Esophagus (tissue), 2 donors: ENCODE measurements around the gene SLC28A2. TPM values are rescaled to one million over a fixed set of nuclear protein-coding genes. Genes with fewer than 3 reads are reported as not detected.
"Not testable (repeated sequence)": the region's sequence is repeated elsewhere in the genome, so short reads cannot be mapped to it uniquely, and the experiment has no call there.

Source experiments
- H3K27ac ChIP-seq, 2 donors: one replicate each; pipeline ENCODE4 v1.5.1; 2013; ENCODE audit warnings: low read depth in 2 of 2, mild to moderate bottlenecking in 2 of 2, inconsistent platforms in 1 of 2, low read length in 1 of 2, moderate library complexity in 1 of 2
- H3K27me3 ChIP-seq, 2 donors: one replicate each; pipeline ENCODE4 v1.6.1; 2013; ENCODE audit warnings: low read length in 2 of 2, control low read depth in 1 of 2, mild to moderate bottlenecking in 1 of 2; ENCODE audit not compliant: insufficient read depth in 2 of 2, control insufficient read depth in 1 of 2
- H3K36me3 ChIP-seq, 2 donors: one replicate each; pipeline ENCODE4 v1.6.1; 2013; ENCODE audit warnings: low read length in 1 of 2; ENCODE audit not compliant: control insufficient read depth in 2 of 2, insufficient read depth in 2 of 2
- H3K4me1 ChIP-seq, 2 donors: one replicate each; pipeline ENCODE4 v1.6.1; 2013; ENCODE audit warnings: low read length in 1 of 2; ENCODE audit not compliant: control insufficient read depth in 2 of 2, insufficient read depth in 2 of 2
- H3K4me3 ChIP-seq, 2 donors: one replicate each; pipeline ENCODE4 v1.5.1; 2013; ENCODE audit warnings: low read length in 2 of 2, mild to moderate bottlenecking in 2 of 2, low read depth in 1 of 2, moderate library complexity in 1 of 2
- H3K9me3 ChIP-seq, 2 donors: one replicate each; pipeline ENCODE4 v1.6.1; 2013; ENCODE audit warnings: mild to moderate bottlenecking in 2 of 2, low read depth in 1 of 2, low read length in 1 of 2, moderate library complexity in 1 of 2; ENCODE audit not compliant: control insufficient read depth in 2 of 2, insufficient read depth in 1 of 2
- WGBS, 2 donors: extraction: QIAGEN DNeasy Blood & Tissue Kit; methylation state at CpG; one replicate each; pipeline ENCODE4 v1.1.7; 2013; 5-methylcytosine and 5-hydroxymethylcytosine counted together
- polyA plus RNA-seq, 2 donors: library from polyadenylated mRNA; stranded (reverse); fragments of 200-250 nt; gene quantifications; one replicate each; pipeline ENCODE4 v1.2.3, GENCODE V29; 2013
- donor health status: healthy with polysubstance abuse.
- donor health status: Bipolar disorder and iron deficiency.

The SLC28A2 gene
- polyA plus RNA-seq, 2 donors, result not detected

- not testable (repeated sequence) for H3K36me3 ChIP-seq, H3K27me3 ChIP-seq, H3K4me3 ChIP-seq, H3K27ac ChIP-seq, H3K4me1 ChIP-seq, H3K9me3 ChIP-seq
- 93% methylated on average over 24 to 31 of the region's 31 CpGs for WGBS, 2 donors
Measured at GRCh38 chr15:45314117-45314516, 62.1 kb downstream of the SLC28A2 start.

GRCh38 chr15:45314960-45315359 is 62.9 kb downstream of the SLC28A2 start:
- Histone ChIP-seq H3K27me3 (no peaks in the 10 kb centered on the region), H3K9me3 (no peaks in the 10 kb centered on the region), H3K4me3 (no peak overlapping the region), H3K36me3 (no peaks in the 10 kb centered on the region), H3K4me1 (no peaks in the 10 kb centered on the region), H3K27ac (no peak overlapping the region)
- WGBS, 2 donors, result 75 to 77% methylated on average over 13 of the region's 13 CpGs

GRCh38 chr15:45319472-45320214 is 67.6 kb downstream of the SLC28A2 start:
- no peaks in the 10 kb centered on the region for H3K4me1 ChIP-seq
- 71 to 72% methylated on average over 7 of the region's 7 CpGs for WGBS, 2 donors
- H3K27me3 ChIP-seq, result no peaks in the 10 kb centered on the region
- H3K36me3 ChIP-seq, result no peaks in the 10 kb centered on the region
- no peak overlapping the region for H3K27ac ChIP-seq
- no peaks in the 10 kb centered on the region for H3K9me3 ChIP-seq
- H3K4me3 ChIP-seq, result no peak overlapping the region

- H3K36me3 ChIP-seq, result no peaks in the 10 kb centered on the region
- WGBS, 2 donors, result 66 to 73% methylated on average over 3 of the region's 3 CpGs
- H3K27me3 ChIP-seq, result no peaks in the 10 kb centered on the region
- H3K4me3 ChIP-seq, result no peak overlapping the region
- H3K4me1 ChIP-seq, result no peaks in the 10 kb centered on the region
- no peaks in the 10 kb centered on the region for H3K9me3 ChIP-seq
- no peak overlapping the region for H3K27ac ChIP-seq
Measured at GRCh38 chr15:45320581-45321205, 68.7 kb downstream of the SLC28A2 start.

- no peaks in the 10 kb centered on the region for H3K4me1 ChIP-seq
- no peaks in the 10 kb centered on the region for H3K36me3 ChIP-seq
- H3K27ac ChIP-seq, result no peak overlapping the region
- H3K9me3 ChIP-seq, result no peaks in the 10 kb centered on the region
- 81 to 83% methylated on average over 5 of the region's 5 CpGs for WGBS, 2 donors
- no peaks in the 10 kb centered on the region for H3K27me3 ChIP-seq
- no peak overlapping the region for H3K4me3 ChIP-seq
Measured at GRCh38 chr15:45326280-45326679, 74.2 kb downstream of the SLC28A2 start.

GRCh38 chr15:45326741-45327140 is 74.7 kb downstream of the SLC28A2 start:
- WGBS, 2 donors, result 61 to 66% methylated on average over 7 of the region's 7 CpGs
- Histone ChIP-seq H3K27ac (no peak overlapping the region), H3K27me3 (no peaks in the 10 kb centered on the region)

More at GRCh38 chr15:45326741-45327140, 74.7 kb downstream of the SLC28A2 start:
- no peaks in the 10 kb centered on the region for H3K4me1 ChIP-seq
- no peaks in the 10 kb centered on the region for H3K36me3 ChIP-seq
- H3K4me3 ChIP-seq, result no peak overlapping the region
- H3K9me3 ChIP-seq, result no peaks in the 10 kb centered on the region

Other genes with a start within 250 kb of the SLC28A2 start
- gene SORD, start 229.0 kb upstream of the SLC28A2 start, polyA plus RNA-seq, result 10 to 100 TPM in 1 of 2 donors, 1 to 10 TPM in 1; 6.4 to 18.3 TPM
- 10 to 100 TPM; 15.8 to 26.3 TPM for gene DUOX2, start 138.1 kb upstream of the SLC28A2 start, polyA plus RNA-seq
- 10 to 100 TPM in 1 of 2 donors, 1 to 10 TPM in 1; 8.4 to 39.1 TPM for gene DUOXA2, start 137.9 kb upstream of the SLC28A2 start, polyA plus RNA-seq
- gene DUOXA1, start 122.4 kb upstream of the SLC28A2 start, polyA plus RNA-seq, result 100 to 1,000 TPM; 145 to 174 TPM
- 100 to 1,000 TPM in 1 of 2 donors, 10 to 100 TPM in 1; 64.7 to 111 TPM for gene DUOX1, start 122.2 kb upstream of the SLC28A2 start, polyA plus RNA-seq
- 1 to 10 TPM; 2.1 to 2.4 TPM for gene SHF, start 64.3 kb upstream of the SLC28A2 start, polyA plus RNA-seq
- gene GATM, start 126.3 kb downstream of the SLC28A2 start, polyA plus RNA-seq, result 10 to 100 TPM; 12.5 to 15.7 TPM